Memory B cell (primary cell): ENCODE measurements around the gene PPDPF.
"Not testable (repeated sequence)": the region's sequence is repeated elsewhere in the genome, so short reads cannot be mapped to it uniquely, and the experiment has no call there.

Source experiments
- ATAC-seq: fragments of 150-1000 bp; cut with Tn5 transposase; 2 replicates; pipeline ENCODE4 v1.10.0; 2021; ENCODE audit warnings: low read depth, mild to moderate bottlenecking, moderate library complexity
- DNase-seq, 2 donors: peaks; one replicate each; pipeline ENCODE4 v3.0.0; 2022; ENCODE audit warnings: low spot score in 2 of 2
- H3K27ac Mint-ChIP-seq: one replicate; pipeline ENCODE4 v1.8.0; 2022; ENCODE audit warnings: mild to moderate bottlenecking, moderate library complexity, mixed read lengths
- H3K27me3 Mint-ChIP-seq: one replicate; pipeline ENCODE4 v1.8.0; 2022; ENCODE audit warnings: mixed read lengths
- H3K36me3 Mint-ChIP-seq: one replicate; pipeline ENCODE4 v1.8.0; 2022; ENCODE audit warnings: mild to moderate bottlenecking, mixed read lengths
- H3K4me1 Mint-ChIP-seq: one replicate; pipeline ENCODE4 v1.8.0; 2022; ENCODE audit warnings: mixed read lengths
- H3K4me3 Mint-ChIP-seq: one replicate; pipeline ENCODE4 v1.8.0; 2022; ENCODE audit warnings: mild to moderate bottlenecking, moderate library complexity, mixed read lengths
- H3K9me3 Mint-ChIP-seq: one replicate; pipeline ENCODE4 v1.8.0; 2022; ENCODE audit warnings: mixed read lengths

The PPDPF gene, protein sequence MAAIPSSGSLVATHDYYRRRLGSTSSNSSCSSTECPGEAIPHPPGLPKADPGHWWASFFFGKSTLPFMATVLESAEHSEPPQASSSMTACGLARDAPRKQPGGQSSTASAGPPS

DNA sequence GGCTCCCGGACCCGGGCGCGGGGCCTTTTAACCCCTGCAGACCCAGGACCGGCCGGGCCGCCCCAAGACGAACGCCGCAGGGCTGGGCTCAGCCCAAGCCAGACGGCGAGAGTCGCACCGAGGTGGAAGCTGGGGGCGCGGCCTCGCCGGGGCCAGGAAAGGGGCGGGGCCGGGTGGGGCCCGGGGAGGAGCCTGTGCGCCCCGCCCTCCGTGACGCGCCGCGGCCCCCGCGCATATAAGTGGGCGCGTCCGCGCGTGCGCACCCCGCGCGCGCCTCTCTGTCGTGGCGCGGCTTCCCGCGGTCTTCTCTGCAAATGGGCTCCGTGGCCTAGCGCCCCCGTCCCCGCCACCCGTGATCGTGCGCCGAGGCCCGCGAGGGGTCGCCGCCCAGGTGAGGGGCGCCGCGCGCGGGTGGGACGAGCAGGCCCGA, at the start of gene PPDPF:
Gene PPDPF (plus strand): TSS at position 262 of the 430 bp plus-strand sequence. CDS start 544 bp downstream, outside the sequence.
- DNase-seq: peak; percentile 84 to 89
- peaks cover 1% of the 10 kb centered on the region for H3K27me3 Mint-ChIP-seq
- H3K9me3 Mint-ChIP-seq: peaks cover 4% of the 10 kb centered on the region
- H3K4me1 Mint-ChIP-seq: peaks cover 10% of the 10 kb centered on the region
- H3K4me3 Mint-ChIP-seq: peak within 1 kb of the TSS; percentile 81
- peaks cover 13% of the 10 kb centered on the region for H3K36me3 Mint-ChIP-seq
- H3K27ac Mint-ChIP-seq: peak within 1 kb of the TSS; percentile 73
- peak; percentile 79 for ATAC-seq

DNA sequence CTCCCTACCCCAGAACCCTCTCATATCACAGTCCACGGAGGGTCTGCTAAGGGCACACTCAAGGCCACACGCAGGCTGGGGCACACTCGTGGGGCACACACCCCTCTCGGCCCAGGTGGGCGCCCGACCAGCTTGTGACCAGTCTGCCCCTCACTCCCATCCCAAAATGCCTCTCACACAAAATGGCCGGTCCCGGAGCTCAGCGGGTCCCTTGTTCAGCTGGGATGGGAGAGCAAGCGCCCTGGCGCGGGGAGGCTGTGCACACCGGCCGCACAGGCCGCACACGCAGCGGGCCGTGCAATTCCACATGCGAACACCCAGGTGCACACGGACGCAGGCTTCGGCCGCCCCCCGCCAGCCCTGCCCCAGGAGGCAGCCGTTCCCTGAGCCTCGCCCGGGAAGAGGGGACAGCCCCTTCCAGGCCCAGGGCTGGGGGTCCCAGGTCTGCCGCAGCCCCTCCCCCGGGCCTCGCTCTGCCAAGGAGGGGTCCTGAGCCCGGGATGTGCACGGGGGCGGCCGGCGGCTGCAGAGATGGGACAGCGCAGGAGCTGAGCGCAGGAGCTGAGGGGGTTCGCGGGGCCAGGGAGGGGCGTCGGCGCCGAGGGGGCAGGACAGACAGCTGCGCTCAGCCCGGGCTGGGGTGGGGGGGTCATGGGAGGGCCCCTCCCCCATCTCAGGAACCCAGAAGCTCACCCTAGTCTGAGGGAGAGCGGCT, 49.4 kb upstream of the PPDPF start:
- Mint-ChIP-seq H3K27me3 (peaks cover 19% of the 10 kb centered on the region), H3K27ac (no peak overlapping the region)

DNA sequence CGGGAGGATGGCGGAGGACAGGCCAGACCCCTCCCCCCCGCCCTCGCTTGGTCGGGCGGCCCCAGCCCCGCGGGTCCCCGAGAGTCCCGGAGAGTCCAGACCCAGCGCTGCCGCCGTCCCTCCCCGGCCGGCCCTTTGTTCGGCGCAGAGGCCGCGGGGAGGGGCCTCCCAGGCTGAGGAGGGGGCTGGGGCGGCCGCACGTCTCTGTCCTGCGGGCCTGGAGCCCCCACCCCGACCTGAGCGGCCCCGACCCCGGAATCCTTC, 48.9 kb upstream of the PPDPF start:
- peaks cover 22% of the 10 kb centered on the region for H3K27me3 Mint-ChIP-seq
- no peaks in the 10 kb centered on the region for H3K9me3 Mint-ChIP-seq
- ATAC-seq (no peak), DNase-seq (no peak)
- peaks cover 6% of the 10 kb centered on the region for H3K4me1 Mint-ChIP-seq
- no peaks in the 10 kb centered on the region for H3K36me3 Mint-ChIP-seq
- no peak overlapping the region for H3K27ac Mint-ChIP-seq
- H3K4me3 Mint-ChIP-seq: no peak overlapping the region

More for the DNA sequence above, 49.4 kb upstream of the PPDPF start:
- no peak overlapping the region for H3K4me3 Mint-ChIP-seq
- H3K4me1 Mint-ChIP-seq: peaks cover 6% of the 10 kb centered on the region
- DNase-seq (no peak), ATAC-seq (no peak)
- no peaks in the 10 kb centered on the region for H3K36me3 Mint-ChIP-seq
- H3K9me3 Mint-ChIP-seq: no peaks in the 10 kb centered on the region

DNA sequence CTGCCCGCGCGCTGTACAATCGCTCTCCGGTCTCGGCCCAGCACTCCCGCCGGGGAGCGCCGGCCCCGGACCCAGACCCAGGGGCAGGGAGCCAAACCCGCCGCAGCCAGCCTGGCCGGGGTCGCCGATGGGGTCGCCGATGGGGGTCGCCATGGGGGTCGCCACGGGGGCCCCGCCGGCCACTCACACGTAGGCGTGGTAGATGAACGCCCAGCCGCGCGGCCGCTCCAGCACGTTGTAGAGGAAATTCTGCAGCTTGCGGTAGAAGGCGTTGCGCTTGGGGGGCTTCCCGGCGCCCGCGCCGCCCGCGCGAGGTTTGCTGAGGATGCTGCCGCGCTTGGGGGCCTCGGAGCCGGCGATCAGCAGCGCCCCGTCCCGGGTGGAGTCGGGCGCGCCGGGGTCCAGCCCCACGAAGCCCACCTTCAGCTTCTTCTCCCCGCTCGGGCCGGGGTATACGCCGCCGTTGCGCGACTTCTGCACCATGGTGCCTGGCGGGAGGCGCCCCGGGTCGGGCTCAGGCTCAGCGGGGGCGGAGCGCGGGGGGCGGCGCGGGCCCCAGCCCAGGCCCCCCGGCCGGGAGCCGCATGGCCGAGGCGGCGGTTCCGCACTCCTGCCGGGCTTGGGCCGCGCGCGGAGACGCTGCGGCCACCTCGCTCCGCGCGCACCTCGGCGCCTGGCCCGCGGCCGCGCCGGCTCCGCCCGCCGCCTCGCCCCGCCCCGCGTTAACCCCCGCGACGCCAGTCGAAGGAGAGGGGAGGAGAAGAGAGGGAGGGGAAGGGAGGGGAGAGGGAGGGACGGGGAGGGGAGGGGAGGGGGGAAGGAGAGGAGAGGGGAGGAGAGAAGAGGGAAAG, 48.4 kb upstream of the PPDPF start, which contains the start of gene KCNQ2:
Gene KCNQ2 (minus strand): TSS at position 675 of the 851 bp plus-strand sequence. CDS start 192 bp downstream, at position 483.
- Mint-ChIP-seq H3K27ac (no peak within 1 kb of the TSS), H3K4me1 (peaks cover 6% of the 10 kb centered on the region), H3K4me3 (peak within 1 kb of the TSS; percentile 63), H3K27me3 (peaks cover 19% of the 10 kb centered on the region), H3K9me3 (no peaks in the 10 kb centered on the region), H3K36me3 (no peaks in the 10 kb centered on the region)
- no peak for DNase-seq
- ATAC-seq: peak; percentile 38

DNA sequence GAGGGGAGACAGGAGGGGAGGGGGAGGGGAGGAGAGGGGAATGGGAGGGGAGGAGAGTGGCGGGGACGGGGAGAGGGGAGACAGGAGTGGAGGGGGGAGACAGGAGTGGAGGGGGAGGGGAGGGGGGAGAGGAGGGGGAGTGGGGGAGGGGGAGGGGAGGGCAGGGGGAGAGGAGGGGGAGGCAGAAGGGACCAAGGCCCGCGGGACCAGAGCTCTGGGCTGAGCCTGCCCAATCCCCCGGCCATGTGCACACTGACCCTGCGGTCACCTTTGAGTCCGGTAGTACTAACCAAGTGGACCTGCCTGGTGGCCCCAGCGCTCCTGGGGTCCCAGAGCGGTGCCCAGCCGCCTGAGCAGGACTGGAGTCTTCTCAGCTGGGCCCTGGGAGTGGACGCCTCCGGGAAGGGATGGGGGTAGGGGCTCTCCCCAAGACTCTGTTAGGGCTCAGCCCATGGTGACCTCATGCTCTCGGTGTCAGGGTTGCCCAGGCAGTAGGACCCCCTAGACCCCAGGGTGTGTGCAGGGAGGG, 47.6 kb upstream of the PPDPF start:
- peak overlapping the region; percentile 8 for H3K4me3 Mint-ChIP-seq
- H3K27me3 Mint-ChIP-seq: peaks cover 17% of the 10 kb centered on the region
- DNase-seq: no peak
- no peak for ATAC-seq
- H3K36me3 Mint-ChIP-seq: no peaks in the 10 kb centered on the region
- H3K9me3 Mint-ChIP-seq: no peaks in the 10 kb centered on the region
- H3K4me1 Mint-ChIP-seq: peaks cover 6% of the 10 kb centered on the region
- H3K27ac Mint-ChIP-seq: no peak overlapping the region

DNA sequence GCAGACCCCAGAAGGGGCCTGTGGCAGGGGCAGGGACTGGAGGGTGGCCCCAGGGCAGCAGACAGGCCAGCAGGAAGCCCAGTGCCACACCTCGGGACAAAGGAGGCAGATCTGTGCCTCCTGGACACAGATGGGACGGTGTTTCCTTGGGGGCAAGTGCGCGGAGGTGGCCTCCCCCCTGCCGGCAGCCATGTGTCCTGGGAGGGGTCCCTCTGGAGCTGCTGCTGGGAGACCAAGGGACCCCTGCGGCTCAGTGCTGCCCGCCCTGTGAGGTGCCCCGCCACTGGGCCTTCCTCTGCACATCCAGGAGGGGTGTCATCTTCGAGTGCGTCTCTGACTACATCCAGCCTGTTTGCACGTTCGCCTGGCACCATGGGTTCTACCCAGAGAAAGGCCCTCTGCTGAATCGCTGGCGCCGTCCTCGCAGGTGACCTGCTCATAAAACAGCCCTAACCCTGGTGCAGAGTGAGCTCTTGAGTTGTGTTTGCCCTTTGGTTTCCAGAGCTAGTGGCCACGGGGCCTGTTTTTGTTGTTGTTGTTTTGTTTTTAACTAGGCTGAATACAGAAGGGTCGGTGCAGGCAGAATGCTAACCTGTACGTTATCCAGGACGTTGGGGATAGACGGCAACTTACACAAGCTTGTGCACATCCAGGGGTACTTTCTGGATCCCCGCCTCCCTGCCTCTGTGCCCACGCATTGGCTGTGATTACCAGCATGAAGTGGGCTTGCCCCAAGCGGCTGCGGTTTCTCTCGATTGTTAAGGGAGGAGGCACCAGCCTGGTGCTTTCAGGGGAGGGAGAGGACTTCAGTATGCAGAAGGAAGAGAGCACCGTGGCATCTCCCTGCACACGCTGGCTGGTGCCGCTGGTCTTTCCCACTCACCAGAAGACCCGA, 46.8 kb upstream of the PPDPF start:
- Mint-ChIP-seq H3K9me3 (no peaks in the 10 kb centered on the region), H3K4me3 (peak overlapping the region; percentile 27), H3K27ac (no peak overlapping the region), H3K36me3 (no peaks in the 10 kb centered on the region), H3K27me3 (peaks cover 20% of the 10 kb centered on the region), H3K4me1 (peaks cover 6% of the 10 kb centered on the region)
- DNase-seq (no peak), ATAC-seq (peak; percentile 63)

DNA sequence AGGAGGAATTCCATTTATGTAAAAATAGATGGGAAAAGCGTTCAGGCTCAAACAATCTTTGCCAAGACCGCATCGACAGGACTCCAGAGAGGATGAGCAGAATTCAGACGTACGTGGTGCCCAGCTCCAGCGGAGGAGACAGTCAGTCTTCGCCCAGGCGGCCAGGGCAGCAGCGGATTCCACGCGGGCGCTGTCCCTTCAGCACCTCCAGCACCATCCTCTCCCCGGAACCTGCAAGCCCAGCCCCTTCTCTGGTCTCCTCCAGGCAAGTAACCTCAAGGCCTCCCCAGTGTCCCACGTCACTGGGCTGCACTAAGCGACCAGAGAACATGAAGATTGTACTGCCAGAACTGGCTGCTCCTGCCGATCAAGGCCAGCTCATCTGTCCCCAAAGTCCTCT, 45.4 kb upstream of the PPDPF start:
- Mint-ChIP-seq H3K4me3 (no peak overlapping the region), H3K4me1 (peaks cover 6% of the 10 kb centered on the region), H3K27ac (no peak overlapping the region), H3K9me3 (no peaks in the 10 kb centered on the region), H3K36me3 (no peaks in the 10 kb centered on the region), H3K27me3 (peaks cover 23% of the 10 kb centered on the region)
- ATAC-seq (no peak), DNase-seq (no peak)

DNA sequence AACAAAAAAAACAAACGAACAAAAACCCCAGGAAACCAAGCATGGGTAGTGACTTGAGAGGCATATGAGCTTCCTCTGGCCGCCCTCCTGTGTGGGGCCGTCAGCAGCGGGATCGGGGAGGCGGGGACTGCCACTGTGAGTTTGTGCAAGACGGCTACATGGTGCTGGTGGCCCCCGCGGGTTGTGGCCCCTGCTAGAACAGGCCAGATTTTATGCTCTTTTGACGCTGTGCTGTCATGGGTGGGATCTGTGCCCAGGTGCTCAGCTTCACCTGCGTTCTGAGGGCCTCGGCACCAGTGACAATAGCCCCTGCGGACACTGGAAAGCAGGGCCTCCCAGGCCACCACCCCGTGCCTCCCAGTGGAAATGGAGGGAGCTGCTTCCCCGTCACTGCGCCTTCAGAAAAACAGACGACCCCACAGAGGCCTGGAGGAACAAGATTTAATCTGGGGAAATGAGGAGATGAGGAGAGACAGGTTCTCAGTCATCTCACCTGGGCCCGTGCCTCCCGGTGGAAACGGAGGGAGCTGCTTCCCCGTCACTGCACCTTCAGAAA, 43.4 kb upstream of the PPDPF start:
- no peaks in the 10 kb centered on the region for H3K36me3 Mint-ChIP-seq
- DNase-seq (no peak), ATAC-seq (peak; percentile 26)
- peaks cover 28% of the 10 kb centered on the region for H3K27me3 Mint-ChIP-seq
- no peak overlapping the region for H3K27ac Mint-ChIP-seq
- no peak overlapping the region for H3K4me3 Mint-ChIP-seq
- peaks cover 6% of the 10 kb centered on the region for H3K4me1 Mint-ChIP-seq
- H3K9me3 Mint-ChIP-seq: no peaks in the 10 kb centered on the region

DNA sequence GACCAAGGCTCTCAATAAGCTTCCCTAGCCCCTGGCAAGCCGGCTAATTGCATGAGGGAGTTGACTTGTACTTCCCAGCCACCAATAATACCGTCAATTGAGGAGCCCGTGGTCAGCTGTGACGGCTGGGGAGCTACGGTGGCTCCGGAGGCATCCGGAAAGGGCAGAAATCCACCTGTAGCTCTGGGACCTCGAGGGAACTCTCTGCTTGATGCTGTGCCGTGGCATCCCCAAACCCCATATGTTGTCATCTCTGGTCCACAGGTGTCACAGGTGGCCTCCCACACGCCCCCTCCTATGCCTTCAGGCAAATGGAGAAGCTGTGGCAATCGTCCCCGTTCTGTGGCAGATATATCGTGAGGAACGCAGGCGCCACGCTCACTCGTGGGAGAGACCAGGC, 42.6 kb upstream of the PPDPF start:
- H3K36me3 Mint-ChIP-seq: no peaks in the 10 kb centered on the region
- H3K27me3 Mint-ChIP-seq: peaks cover 34% of the 10 kb centered on the region
- no peaks in the 10 kb centered on the region for H3K9me3 Mint-ChIP-seq
- peaks cover 6% of the 10 kb centered on the region for H3K4me1 Mint-ChIP-seq
- ATAC-seq (no peak), DNase-seq (no peak)
- H3K4me3 Mint-ChIP-seq: no peak overlapping the region
- H3K27ac Mint-ChIP-seq: no peak overlapping the region

DNA sequence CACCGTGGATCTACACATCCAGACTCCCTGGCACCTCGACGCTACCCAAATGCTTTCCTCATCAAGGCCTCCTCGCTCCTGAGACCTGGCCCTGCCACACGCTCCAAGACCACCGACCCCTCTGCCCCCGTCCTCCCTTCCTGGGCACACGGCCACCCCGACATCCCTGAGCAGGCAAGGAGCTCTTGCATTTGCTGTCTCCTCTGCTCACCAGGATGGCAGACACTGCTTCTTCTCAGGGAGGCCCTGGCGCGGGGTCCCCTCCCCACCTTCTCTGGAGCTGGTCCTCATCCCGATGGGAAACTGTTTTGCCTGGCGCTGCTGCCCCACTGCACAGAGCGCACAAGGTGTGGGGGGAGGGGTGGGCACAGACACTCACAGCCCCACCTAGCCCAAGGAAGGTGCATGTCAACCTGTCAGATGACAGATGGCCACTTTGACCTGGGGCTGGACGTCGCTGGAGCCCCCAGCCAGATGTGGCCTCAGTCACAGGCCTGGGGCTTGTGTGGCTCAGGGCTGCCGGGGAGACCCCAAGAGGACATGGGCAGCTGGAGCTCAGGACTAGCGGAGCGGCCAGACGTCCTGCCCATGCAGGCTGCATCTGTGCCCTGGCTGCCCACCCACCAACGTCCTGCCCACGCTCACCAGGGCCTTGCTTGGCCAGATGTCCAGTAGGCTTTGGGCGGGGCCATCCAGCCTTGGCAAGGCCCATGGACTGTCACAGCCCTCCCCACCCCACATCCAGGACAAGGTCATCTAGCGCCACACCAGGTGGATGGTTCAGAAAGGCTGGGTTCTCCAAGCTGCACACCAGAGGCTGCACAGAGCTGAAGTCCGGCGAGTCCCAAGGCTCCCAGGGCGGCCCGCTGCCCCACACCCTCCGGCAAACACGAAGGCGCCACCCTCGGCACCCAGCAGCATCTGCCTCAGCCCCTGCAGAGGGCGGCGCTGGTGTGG, 41.9 kb upstream of the PPDPF start:
- Mint-ChIP-seq H3K9me3 (no peaks in the 10 kb centered on the region), H3K27me3 (peaks cover 32% of the 10 kb centered on the region), H3K36me3 (no peaks in the 10 kb centered on the region), H3K4me1 (peaks cover 6% of the 10 kb centered on the region), H3K4me3 (no peak overlapping the region), H3K27ac (no peak overlapping the region)
- DNase-seq (no peak), ATAC-seq (no peak)

DNA sequence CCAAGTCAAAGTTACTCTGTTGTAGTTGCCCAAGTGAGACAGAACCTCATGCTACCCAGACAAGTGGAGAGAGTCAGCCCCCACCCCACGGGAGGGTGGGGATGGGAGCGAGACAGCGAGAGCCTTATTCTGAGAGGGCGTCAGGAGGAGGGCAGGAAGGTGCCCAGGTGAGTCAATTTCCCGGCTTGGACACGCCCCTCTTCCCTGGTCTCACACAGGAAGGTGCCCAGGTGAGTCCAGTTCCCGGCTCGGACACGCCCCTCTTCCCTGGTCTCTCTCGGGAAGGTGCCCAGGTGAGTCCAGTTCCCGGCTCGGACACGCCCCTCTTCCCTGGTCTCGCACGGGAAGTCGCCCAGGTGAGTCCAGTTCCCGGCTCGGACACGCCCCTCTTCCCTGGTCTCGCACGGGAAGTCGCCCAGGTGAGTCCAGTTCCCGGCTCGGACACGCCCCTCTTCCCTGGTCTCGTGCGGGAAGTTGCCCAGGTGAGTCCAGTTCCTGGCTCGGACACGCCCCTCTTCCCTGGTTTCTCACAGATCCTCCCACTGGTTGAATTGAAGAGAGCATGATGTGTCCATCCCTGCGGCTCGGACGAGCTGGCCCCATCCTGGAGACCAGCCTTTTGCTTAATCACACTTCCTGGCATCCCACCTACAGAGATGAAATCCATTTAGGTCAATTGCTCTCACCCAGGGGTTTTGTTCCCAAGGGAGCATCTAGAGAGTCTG, 40.7 kb upstream of the PPDPF start:
- H3K36me3 Mint-ChIP-seq, H3K4me1 Mint-ChIP-seq, H3K4me3 Mint-ChIP-seq, H3K9me3 Mint-ChIP-seq, H3K27ac Mint-ChIP-seq, DNase-seq, ATAC-seq: not testable (repeated sequence)
- H3K27me3 Mint-ChIP-seq: peaks cover 33% of the 10 kb centered on the region

DNA sequence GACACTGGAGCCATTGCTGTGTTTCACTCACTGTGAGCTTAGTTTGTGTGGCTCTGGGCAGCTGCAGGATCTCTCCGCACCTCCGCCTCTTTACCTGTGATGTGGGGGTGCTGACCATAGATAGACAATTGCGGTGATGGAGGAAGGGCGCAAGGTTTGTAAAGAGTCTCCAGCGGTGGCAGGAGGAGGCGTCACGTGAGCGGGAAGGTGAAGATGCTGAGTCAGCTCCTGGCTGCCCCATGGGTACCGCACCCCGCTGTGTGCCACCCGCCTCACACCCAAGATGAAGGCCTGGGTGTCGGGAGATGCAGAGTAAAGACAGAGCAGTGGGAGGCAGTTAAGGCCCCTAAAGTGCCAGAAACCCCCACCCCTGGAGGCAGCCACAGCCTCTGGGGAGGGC, 39.1 kb upstream of the PPDPF start:
- Mint-ChIP-seq H3K27me3 (peaks cover 33% of the 10 kb centered on the region), H3K27ac (no peak overlapping the region), H3K36me3 (peaks cover 3% of the 10 kb centered on the region), H3K4me1 (no peaks in the 10 kb centered on the region), H3K4me3 (no peak overlapping the region), H3K9me3 (no peaks in the 10 kb centered on the region)
- ATAC-seq: no peak
- DNase-seq: no peak
